Kidney epithelial cell (primary cell): Measurements from ENCODE around the gene AFF4. TPM values are rescaled to one million over a fixed set of nuclear protein-coding genes. Genes with fewer than 3 reads are reported as not detected.
"Not testable (repeated sequence)": the region's sequence is repeated elsewhere in the genome, so short reads cannot be mapped to it uniquely, and the experiment has no call there.

Experiments used
- DNase-seq: peaks from one replicate; pipeline ENCODE4 v3.0.0-alpha.2; 2010; ENCODE audit warnings: low read depth
- H3K27me3 ChIP-seq: 2 replicates; pipeline ENCODE4 v1.6.0; 2011; ENCODE audit warnings: low read length; ENCODE audit not compliant: control insufficient read depth, insufficient read depth
- H3K36me3 ChIP-seq: 2 replicates; pipeline ENCODE4 v1.5.1; 2011; ENCODE audit warnings: low read length; ENCODE audit not compliant: control insufficient read depth, insufficient read depth
- H3K4me3 ChIP-seq: 2 replicates; pipeline ENCODE4 v1.5.1; 2011; ENCODE audit warnings: low read depth, mild to moderate bottlenecking, control low read depth, low read length
- CTCF ChIP-seq: IDR thresholded peaks from 2 replicates; pipeline ENCODE4 v1.5.1; 2011; ENCODE audit warnings: mild to moderate bottlenecking, moderate library complexity, low read length, control low read depth, inconsistent platforms; ENCODE audit not compliant: insufficient read depth, poor library complexity, severe bottlenecking
- total RNA-seq: library from RNA; depleted of rRNA; stranded (reverse); fragments of >200 nt; gene quantifications from 2 replicates; pipeline ENCODE4 v1.2.3, GENCODE V29; 2015

Gene AFF4
- total RNA-seq, 1 donor from 2014 or later: 69.0 TPM

- Histone ChIP-seq H3K27me3 (no peaks in the 10 kb centered on the region), H3K4me3 (peak overlapping the region; percentile 72), H3K36me3 (no peaks in the 10 kb centered on the region)
- DNase-seq: no peak
- TF ChIP-seq CTCF: no peak
Observed at GRCh38 chr5:132865668-132866341, 97.6 kb downstream of the AFF4 start.

- Histone ChIP-seq H3K36me3 (no peaks in the 10 kb centered on the region), H3K27me3 (no peaks in the 10 kb centered on the region), H3K4me3 (no peak overlapping the region)
- no peak for TF ChIP-seq CTCF
- DNase-seq: no peak
Observed at GRCh38 chr5:132860742-132861141, 102.7 kb downstream of the AFF4 start.

- TF ChIP-seq CTCF: no peak
- no peaks in the 10 kb centered on the region for H3K27me3 ChIP-seq
- no peaks in the 10 kb centered on the region for H3K36me3 ChIP-seq
- no peak for DNase-seq
- no peak overlapping the region for H3K4me3 ChIP-seq
Observed at GRCh38 chr5:132859889-132860437, 103.5 kb downstream of the AFF4 start.

GRCh38 chr5:132856011-132856410 is 107.4 kb downstream of the AFF4 start:
- no peak for TF ChIP-seq CTCF
- no peaks in the 10 kb centered on the region for H3K36me3 ChIP-seq
- H3K27me3 ChIP-seq: no peaks in the 10 kb centered on the region
- H3K4me3 ChIP-seq: no peak overlapping the region
- no peak for DNase-seq

- DNase-seq: not testable (repeated sequence)
Observed at GRCh38 chr5:132854992-132855391, 108.4 kb downstream of the AFF4 start.

GRCh38 chr5:132854301-132854700 is 109.1 kb downstream of the AFF4 start:
- H3K27me3 ChIP-seq: no peaks in the 10 kb centered on the region
- no peak for TF ChIP-seq CTCF
- no peak for DNase-seq
- no peaks in the 10 kb centered on the region for H3K36me3 ChIP-seq
- H3K4me3 ChIP-seq: no peak overlapping the region

More at GRCh38 chr5:132854992-132855391, 108.4 kb downstream of the AFF4 start:
- H3K36me3 ChIP-seq, H3K4me3 ChIP-seq, H3K27me3 ChIP-seq: not testable (repeated sequence)
